Stomach (tissue), 9 donors: ENCODE measurements around the gene SCUBE3. TPM values are rescaled to one million over a fixed set of nuclear protein-coding genes. Genes with fewer than 3 reads are reported as not detected.

ENCODE experiments used
- DNase-seq, 2 donors: peaks; one replicate each; pipeline versions ENCODE4 v3.0.0 to v3.0.0-alpha.2; 2013 to 2019
- H3K27ac ChIP-seq, 5 donors: fragments of 200-600 bp in 4 of 5; sonication (generic) in 4 of 5; one replicate each; pipeline ENCODE4 v1.5.1; 2013 to 2019; ENCODE audit warnings: mild to moderate bottlenecking in 1 of 5, moderate library complexity in 1 of 5
- H3K27me3 ChIP-seq, 3 donors: fragments of 200-600 bp; sonication (generic); one replicate each; pipeline ENCODE4 v1.5.1; 2017 to 2019; ENCODE audit warnings: mixed run types in 1 of 3
- H3K36me3 ChIP-seq, 4 donors: fragments of 200-600 bp; sonication (generic); 1 replicate in 3 of 4; 2 replicates in 1 of 4; pipeline ENCODE4 v1.5.1; 2016 to 2019
- H3K4me1 ChIP-seq, 4 donors: fragments of 200-600 bp; sonication (generic); one replicate each; pipeline ENCODE4 v1.5.1; 2016 to 2019
- H3K4me3 ChIP-seq, 4 donors: fragments of 200-600 bp; sonication (generic) in 3 of 4; one replicate each; pipeline ENCODE4 v1.5.1; 2016 to 2019; ENCODE audit warnings: mild to moderate bottlenecking in 1 of 4
- H3K9me3 ChIP-seq, 4 donors: fragments of 200-600 bp; sonication (generic); one replicate each; pipeline ENCODE4 v1.5.1; 2016 to 2019
- EP300 ChIP-seq: sonication (generic); formaldehyde crosslinking; IDR thresholded peaks from one replicate; pipeline ENCODE4 v1.6.1; 2017; ENCODE audit warnings: antibody characterized with exemption
- POLR2A ChIP-seq, 4 donors: fragments of 450-650 bp; IDR thresholded peaks; one replicate each; pipeline ENCODE4 v1.6.1; 2016; ENCODE audit warnings: antibody characterized with exemption in 4 of 4, control low read depth in 2 of 4, mild to moderate bottlenecking in 1 of 4, moderate library complexity in 1 of 4
- POLR2AphosphoS5 ChIP-seq, 3 donors: sonication (generic); formaldehyde crosslinking; IDR thresholded peaks; one replicate each; pipeline ENCODE4 v1.6.1; 2016; ENCODE audit warnings: antibody characterized with exemption in 3 of 3
- WGBS, 5 donors: extraction: QIAGEN DNeasy Blood & Tissue Kit in 3 of 5; methylation state at CpG; one replicate each; pipeline versions ENCODE4 v1.1.5 to v1.1.7; 2013 to 2018; 5-methylcytosine and 5-hydroxymethylcytosine counted together
- intact Hi-C: fragments of 100-400 bp; cut with DNase I; formaldehyde crosslinking; loops from one replicate; pipeline ENCODE4 v1.15.1; 2023; ENCODE audit warnings: low total_unique reads
- polyA plus RNA-seq, 3 donors: library from polyadenylated mRNA; stranded (reverse); fragments of 200-250 nt; gene quantifications; one replicate each; pipeline ENCODE4 v1.2.3, GENCODE V29; 2013
- total RNA-seq, 5 donors: library from RNA; depleted of rRNA; stranded (reverse); fragments of >200 nt; gene quantifications; one replicate each; pipeline versions ENCODE4 v1.1.0 to v1.2.3, GENCODE V29; 2014 to 2016
- TF ChIP-seq, protein P1 (sequence below), 7 experiments: fragments of 450-650 bp in 4 of 7; fragments of 200-600 bp in 3 of 7; sonication (generic) in 3 of 7; IDR thresholded peaks; one replicate each; pipeline ENCODE4 v1.5.1; 2016 to 2019; ENCODE audit warnings: antibody characterized with exemption in 7 of 7, control low read depth in 2 of 7, mild to moderate bottlenecking in 1 of 7
- donor health status: healthy with polysubstance abuse.
- donor health status: Bipolar disorder and iron deficiency.
- donor health status: healthy.

SCUBE3 gene
- total and polyA plus RNA-seq, 8 donors = 0.15 to 2.3 (median 0.31) TPM; not detected in 1

DNA sequence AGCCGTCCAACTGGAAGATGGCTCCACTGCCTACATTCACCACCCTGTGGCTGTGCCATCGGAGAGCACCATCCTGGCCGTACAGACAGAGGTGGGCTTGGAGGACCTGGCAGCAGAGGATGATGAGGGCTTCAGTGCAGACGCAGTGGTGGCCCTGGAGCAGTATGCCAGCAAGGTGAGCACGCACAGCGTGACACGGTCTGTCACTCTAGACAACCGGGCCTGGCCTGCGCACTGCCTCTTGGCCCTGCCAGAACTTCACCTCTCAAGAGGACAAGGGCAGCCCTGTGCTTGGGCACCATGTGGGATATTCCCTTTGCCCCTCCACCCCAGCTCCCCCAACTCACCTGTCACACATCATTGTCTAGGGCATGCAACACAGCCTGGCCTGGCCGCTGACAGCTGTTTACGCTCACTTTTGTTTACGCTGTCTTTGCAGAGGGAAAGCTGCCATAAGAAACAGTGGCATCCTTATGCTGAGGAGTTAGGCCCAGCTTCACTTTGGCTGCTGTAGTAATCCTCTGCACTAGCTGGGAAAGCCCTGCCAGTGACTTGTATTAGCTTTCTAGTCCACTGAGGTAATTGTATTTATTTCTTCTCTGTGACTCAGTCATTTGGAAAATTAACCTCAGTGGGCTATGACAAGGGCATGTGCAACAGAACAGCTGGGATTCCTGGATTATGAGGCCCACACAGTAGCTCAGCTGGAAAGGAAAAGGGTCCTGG lies 74.1 kb downstream of the SCUBE3 start:
- Histone ChIP-seq H3K36me3 (peaks cover 58 to 100% (median 100%) of the 10 kb centered on the region in 4 donors), H3K4me3 (no peak overlapping the region), H3K9me3 (no peaks in the 10 kb centered on the region), H3K27me3 (no peaks in the 10 kb centered on the region), H3K4me1 (no peaks in the 10 kb centered on the region), H3K27ac (peak overlapping the region in 1 of 5 donors; percentile 1)
- no peak for DNase-seq
- WGBS, 5 donors = 85 to 92% (median 89%) methylated on average over 8 to 12 of the region's 12 CpGs
- intact Hi-C loops = no loop called here
- no peak for TF ChIP-seq EP300
- TF ChIP-seq POLR2A (IDR thresholded peaks at IDR 0.05) = no peak
- TF ChIP-seq POLR2AphosphoS5 (IDR thresholded peaks at IDR 0.05) = peak in 1 of 3 donors; percentile 36
- TF ChIP-seq, protein P1, sequence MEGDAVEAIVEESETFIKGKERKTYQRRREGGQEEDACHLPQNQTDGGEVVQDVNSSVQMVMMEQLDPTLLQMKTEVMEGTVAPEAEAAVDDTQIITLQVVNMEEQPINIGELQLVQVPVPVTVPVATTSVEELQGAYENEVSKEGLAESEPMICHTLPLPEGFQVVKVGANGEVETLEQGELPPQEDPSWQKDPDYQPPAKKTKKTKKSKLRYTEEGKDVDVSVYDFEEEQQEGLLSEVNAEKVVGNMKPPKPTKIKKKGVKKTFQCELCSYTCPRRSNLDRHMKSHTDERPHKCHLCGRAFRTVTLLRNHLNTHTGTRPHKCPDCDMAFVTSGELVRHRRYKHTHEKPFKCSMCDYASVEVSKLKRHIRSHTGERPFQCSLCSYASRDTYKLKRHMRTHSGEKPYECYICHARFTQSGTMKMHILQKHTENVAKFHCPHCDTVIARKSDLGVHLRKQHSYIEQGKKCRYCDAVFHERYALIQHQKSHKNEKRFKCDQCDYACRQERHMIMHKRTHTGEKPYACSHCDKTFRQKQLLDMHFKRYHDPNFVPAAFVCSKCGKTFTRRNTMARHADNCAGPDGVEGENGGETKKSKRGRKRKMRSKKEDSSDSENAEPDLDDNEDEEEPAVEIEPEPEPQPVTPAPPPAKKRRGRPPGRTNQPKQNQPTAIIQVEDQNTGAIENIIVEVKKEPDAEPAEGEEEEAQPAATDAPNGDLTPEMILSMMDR (IDR thresholded peaks at IDR 0.05) = no peak

DNA sequence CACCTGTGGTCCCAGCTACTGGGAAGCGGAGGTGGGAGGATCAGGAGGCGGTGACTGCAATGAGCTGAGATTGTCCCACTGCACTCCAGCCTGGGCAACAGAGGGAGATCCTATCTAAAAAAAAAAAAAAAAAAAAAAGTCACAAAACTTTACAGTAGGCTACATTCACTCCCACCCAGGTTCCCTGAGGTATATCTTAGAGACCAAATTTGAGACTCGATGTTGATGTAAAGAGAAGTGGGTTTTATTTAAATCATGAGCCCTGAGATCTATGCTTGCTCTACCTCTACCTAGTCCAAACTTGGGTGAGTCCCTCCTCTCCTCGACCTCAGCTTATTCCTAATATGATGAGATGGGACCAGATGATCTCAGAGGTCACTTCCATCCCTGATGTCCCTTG lies 75.1 kb downstream of the SCUBE3 start:
- Histone ChIP-seq H3K4me3 (no peak overlapping the region), H3K36me3 (peaks cover 54 to 100% (median 100%) of the 10 kb centered on the region in 4 donors), H3K9me3 (no peaks in the 10 kb centered on the region), H3K4me1 (no peaks in the 10 kb centered on the region), H3K27me3 (no peaks in the 10 kb centered on the region), H3K27ac (no peak overlapping the region)
- no peak for DNase-seq
- intact Hi-C loops = no loop called here
- TF ChIP-seq POLR2A (IDR thresholded peaks at IDR 0.05) (no peak), POLR2AphosphoS5 (IDR thresholded peaks at IDR 0.05) (no peak), EP300 (no peak)
- TF ChIP-seq, protein P1 (IDR thresholded peaks at IDR 0.05) = no peak
- 64 to 75% (median 75%) methylated on average over 4 of the region's 4 CpGs for WGBS, 5 donors

DNA sequence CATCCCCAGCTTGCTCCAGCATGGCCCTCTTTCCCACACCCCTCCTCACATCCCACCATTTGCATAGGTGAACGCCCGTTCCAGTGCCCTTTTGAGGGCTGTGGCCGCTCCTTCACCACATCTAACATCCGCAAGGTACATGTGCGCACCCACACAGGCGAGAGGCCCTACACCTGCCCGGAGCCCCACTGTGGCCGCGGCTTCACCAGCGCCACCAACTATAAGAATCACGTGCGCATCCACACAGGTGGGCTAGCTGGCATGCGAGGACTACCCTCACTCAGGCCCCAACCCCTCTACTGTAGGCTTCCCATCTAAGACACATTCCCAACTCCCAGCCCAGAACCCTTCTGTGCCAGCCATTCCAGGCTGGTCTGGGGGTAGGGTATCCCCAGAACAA lies 77.7 kb downstream of the SCUBE3 start:
- WGBS, 5 donors = 96 to 99% (median 97%) methylated on average over 7 to 13 of the region's 13 CpGs
- TF ChIP-seq EP300 = no peak
- no peak for TF ChIP-seq POLR2AphosphoS5 (IDR thresholded peaks at IDR 0.05)
- TF ChIP-seq, protein P1 (IDR thresholded peaks at IDR 0.05) = no peak
- TF ChIP-seq POLR2A (IDR thresholded peaks at IDR 0.05) = no peak
- Histone ChIP-seq H3K4me3 (no peak overlapping the region), H3K27ac (no peak overlapping the region), H3K36me3 (peaks cover 63 to 99% (median 95%) of the 10 kb centered on the region in 4 donors), H3K4me1 (no peaks in the 10 kb centered on the region), H3K9me3 (no peaks in the 10 kb centered on the region), H3K27me3 (no peaks in the 10 kb centered on the region)
- intact Hi-C loops = no loop called here
- DNase-seq = no peak

DNA sequence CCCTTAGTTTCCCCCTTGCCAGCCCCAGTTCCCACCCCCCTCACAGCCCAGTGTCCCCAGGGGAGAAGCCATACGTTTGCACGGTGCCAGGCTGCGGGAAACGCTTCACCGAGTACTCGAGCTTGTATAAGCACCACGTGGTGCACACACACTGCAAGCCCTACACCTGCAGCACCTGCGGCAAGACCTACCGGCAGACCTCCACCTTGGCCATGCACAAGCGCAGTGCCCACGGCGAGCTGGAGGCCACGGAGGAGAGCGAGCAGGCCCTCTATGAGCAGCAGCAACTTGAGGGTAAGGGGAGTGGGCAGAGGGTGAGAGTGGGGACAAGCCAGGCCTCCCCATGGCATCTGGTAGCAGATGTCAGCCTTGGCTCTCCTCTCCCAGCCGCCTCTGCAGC lies 78.7 kb downstream of the SCUBE3 start:
- DNase-seq = no peak
- no peak overlapping the region for H3K4me3 ChIP-seq
- peaks cover 62 to 92% (median 85%) of the 10 kb centered on the region in 4 donors for H3K36me3 ChIP-seq
- TF ChIP-seq POLR2A (IDR thresholded peaks at IDR 0.05) (no peak), POLR2AphosphoS5 (IDR thresholded peaks at IDR 0.05) (no peak), EP300 (no peak)
- TF ChIP-seq, protein P1 (IDR thresholded peaks at IDR 0.05) = no peak
- no peaks in the 10 kb centered on the region for H3K27me3 ChIP-seq
- intact Hi-C loops = no loop called here
- peaks cover 4 to 10% (median 8%) of the 10 kb centered on the region in 4 donors for H3K4me1 ChIP-seq
- 71 to 84% (median 79%) methylated on average over 13 to 15 of the region's 15 CpGs for WGBS, 5 donors
- no peak overlapping the region for H3K27ac ChIP-seq
- no peaks in the 10 kb centered on the region for H3K9me3 ChIP-seq
